Gastrocnemius medialis (tissue), 4 donors: Measurements from ENCODE around the gene SP6. TPM values are rescaled to one million over a fixed set of nuclear protein-coding genes. Genes with fewer than 3 reads are reported as not detected.

ENCODE experiments used
- ATAC-seq, 2 donors: fragments of 150-250 bp; one replicate each; pipeline ENCODE4 v1.9.1; 2016
- DNase-seq, 2 donors: peaks; one replicate each; pipeline ENCODE4 v3.0.0-alpha.2; 2019
- H3K27ac ChIP-seq, 4 donors: fragments of 200-600 bp; sonication (generic); 1 replicate in 1 of 4; 2 replicates in 3 of 4; pipeline ENCODE4 v1.5.1; 2016 to 2018; ENCODE audit warnings: mild to moderate bottlenecking in 2 of 4, moderate library complexity in 1 of 4
- H3K27me3 ChIP-seq, 3 donors: fragments of 200-600 bp; sonication (generic) in 2 of 3; 1 replicate in 1 of 3; 2 replicates in 2 of 3; pipeline versions ENCODE4 v1.5.1 to v1.6.0; 2016 to 2019; ENCODE audit warnings: mild to moderate bottlenecking in 1 of 3, moderate library complexity in 1 of 3
- H3K36me3 ChIP-seq, 2 donors: fragments of 200-600 bp; sonication (generic) in 1 of 2; one replicate each; pipeline ENCODE4 v1.5.1; 2017 to 2018
- H3K4me1 ChIP-seq, 2 donors: fragments of 200-600 bp; sonication (generic) in 1 of 2; one replicate each; pipeline ENCODE4 v1.5.1; 2016 to 2017; ENCODE audit warnings: mild to moderate bottlenecking in 2 of 2
- H3K4me3 ChIP-seq, 4 donors: fragments of 200-600 bp; sonication (generic) in 3 of 4; 1 replicate in 1 of 4; 2 replicates in 3 of 4; pipeline ENCODE4 v1.5.1; 2016 to 2019; ENCODE audit warnings: mild to moderate bottlenecking in 2 of 4
- H3K9me3 ChIP-seq, 3 donors: fragments of 200-600 bp; sonication (generic) in 2 of 3; 1 replicate in 1 of 3; 2 replicates in 2 of 3; pipeline ENCODE4 v1.5.1; 2016 to 2019
- POLR2A ChIP-seq, 2 donors: fragments of 450-650 bp; IDR thresholded peaks; one replicate each; pipeline ENCODE4 v1.6.1; 2017; ENCODE audit warnings: antibody characterized with exemption in 2 of 2, mild to moderate bottlenecking in 2 of 2, moderate library complexity in 2 of 2
- in situ Hi-C, 4 donors: fragments of 200-750 bp; cut with MboI; loops; one replicate each; pipeline versions ENCODE4 v1.15.0 to v1.8.0; 2017; ENCODE audit warnings: low sequenced_read_pairs in 4 of 4
- intact Hi-C: fragments of 100-400 bp; cut with DNase I; formaldehyde crosslinking; loops from one replicate; pipeline ENCODE4 v1.15.1; 2023; ENCODE audit warnings: low total_unique reads
- total RNA-seq, 4 donors: library from RNA; depleted of rRNA; stranded (reverse); fragments of >200 nt; gene quantifications; one replicate each; pipeline versions ENCODE4 v1.1.0 to v1.2.3, GENCODE V29; 2016
- TF ChIP-seq, protein P1 (sequence below), 5 experiments: fragments of 450-650 bp in 3 of 5; fragments of 200-600 bp in 2 of 5; sonication (generic) in 2 of 5; IDR thresholded peaks in 4 of 5; conservative IDR thresholded peaks in 1 of 5; 1 replicate in 4 of 5; 2 replicates in 1 of 5; pipeline ENCODE4 v1.5.1; 2016 to 2019; ENCODE audit warnings: antibody characterized with exemption in 5 of 5, mild to moderate bottlenecking in 3 of 5, moderate library complexity in 3 of 5

Gene SP6
- total RNA-seq, 4 donors from 2014 or later, result 0.16 TPM; not detected in 3

GRCh38 chr17:47848198-47848513 lies 2.8 kb downstream of the SP6 start:
- Histone ChIP-seq H3K9me3 (no peaks in the 10 kb centered on the region), H3K4me3 (no peak overlapping the region), H3K27me3 (peaks cover 67 to 85% (median 76%) of the 10 kb centered on the region in 3 donors), H3K4me1 (peaks cover 5 to 16% of the 10 kb centered on the region in 2 donors), H3K36me3 (no peaks in the 10 kb centered on the region), H3K27ac (no peak overlapping the region)
- in situ Hi-C loops (loop anchor here in 3 of 4 donors (10.0 to 25.0 kb wide), 3 partner anchors 107 to 289 kb away; partner anchors contain the start of gene PRR15L (in 1 of the 3)), intact Hi-C loops (loop anchor here (10.0 kb wide), 1 partner anchor 97 kb away; the partner anchor contains the start of gene PNPO)
- no peak for DNase-seq
- ATAC-seq, result no peak
- no peak for TF ChIP-seq POLR2A (IDR thresholded peaks at IDR 0.05)
- TF ChIP-seq, protein P1, sequence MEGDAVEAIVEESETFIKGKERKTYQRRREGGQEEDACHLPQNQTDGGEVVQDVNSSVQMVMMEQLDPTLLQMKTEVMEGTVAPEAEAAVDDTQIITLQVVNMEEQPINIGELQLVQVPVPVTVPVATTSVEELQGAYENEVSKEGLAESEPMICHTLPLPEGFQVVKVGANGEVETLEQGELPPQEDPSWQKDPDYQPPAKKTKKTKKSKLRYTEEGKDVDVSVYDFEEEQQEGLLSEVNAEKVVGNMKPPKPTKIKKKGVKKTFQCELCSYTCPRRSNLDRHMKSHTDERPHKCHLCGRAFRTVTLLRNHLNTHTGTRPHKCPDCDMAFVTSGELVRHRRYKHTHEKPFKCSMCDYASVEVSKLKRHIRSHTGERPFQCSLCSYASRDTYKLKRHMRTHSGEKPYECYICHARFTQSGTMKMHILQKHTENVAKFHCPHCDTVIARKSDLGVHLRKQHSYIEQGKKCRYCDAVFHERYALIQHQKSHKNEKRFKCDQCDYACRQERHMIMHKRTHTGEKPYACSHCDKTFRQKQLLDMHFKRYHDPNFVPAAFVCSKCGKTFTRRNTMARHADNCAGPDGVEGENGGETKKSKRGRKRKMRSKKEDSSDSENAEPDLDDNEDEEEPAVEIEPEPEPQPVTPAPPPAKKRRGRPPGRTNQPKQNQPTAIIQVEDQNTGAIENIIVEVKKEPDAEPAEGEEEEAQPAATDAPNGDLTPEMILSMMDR (IDR thresholded peaks at IDR 0.05 in 4 of 5, conservative IDR thresholded peaks at IDR 0.05 in 1 of 5), result no peak

GRCh38 chr17:47847341-47848197 lies 3.4 kb downstream of the SP6 start:
- ATAC-seq, result no peak
- no peak overlapping the region for H3K27ac ChIP-seq
- peaks cover 5 to 16% of the 10 kb centered on the region in 2 donors for H3K4me1 ChIP-seq
- H3K9me3 ChIP-seq, result no peaks in the 10 kb centered on the region
- H3K4me3 ChIP-seq, result no peak overlapping the region
- no peak for DNase-seq
- no peak for TF ChIP-seq POLR2A (IDR thresholded peaks at IDR 0.05)
- TF ChIP-seq, protein P1 (IDR thresholded peaks at IDR 0.05 in 4 of 5, conservative IDR thresholded peaks at IDR 0.05 in 1 of 5), result peak in 1 of 5 experiments; percentile 36
- intact Hi-C loops, result loop anchor here (10.0 kb wide), 1 partner anchor 97 kb away; the partner anchor contains the start of gene PNPO
- H3K36me3 ChIP-seq, result no peaks in the 10 kb centered on the region
- H3K27me3 ChIP-seq, result peaks cover 61 to 79% (median 70%) of the 10 kb centered on the region in 3 donors
- in situ Hi-C loops, result loop anchor here in 3 of 4 donors (10.0 to 25.0 kb wide), 3 partner anchors 107 to 290 kb away; partner anchors contain the start of gene PRR15L (in 1 of the 3)

- no peak for TF ChIP-seq POLR2A (IDR thresholded peaks at IDR 0.05)
- TF ChIP-seq, protein P1 (IDR thresholded peaks at IDR 0.05 in 4 of 5, conservative IDR thresholded peaks at IDR 0.05 in 1 of 5), result no peak
- no peak overlapping the region for H3K27ac ChIP-seq
- H3K9me3 ChIP-seq, result no peaks in the 10 kb centered on the region
- peaks cover 54 to 72% (median 62%) of the 10 kb centered on the region in 3 donors for H3K27me3 ChIP-seq
- intact Hi-C loops (loop anchor here (10.0 kb wide), 1 partner anchor 98 kb away; the partner anchor contains the start of gene PNPO), in situ Hi-C loops (loop anchor here in 3 of 4 donors (10.0 to 25.0 kb wide), 3 partner anchors 108 to 290 kb away; partner anchors contain the start of gene PRR15L (in 1 of the 3))
- peaks cover 5 to 12% of the 10 kb centered on the region in 2 donors for H3K4me1 ChIP-seq
- H3K36me3 ChIP-seq, result no peaks in the 10 kb centered on the region
- DNase-seq (no peak), ATAC-seq (no peak)
- H3K4me3 ChIP-seq, result no peak overlapping the region
Observed at GRCh38 chr17:47846716-47847340, 4.1 kb downstream of the SP6 start.

GRCh38 chr17:47845716-47846075 lies 5.3 kb downstream of the SP6 start:
- peaks cover 5 to 6% of the 10 kb centered on the region in 2 donors for H3K4me1 ChIP-seq
- no peak overlapping the region for H3K27ac ChIP-seq
- ATAC-seq (no peak), DNase-seq (no peak)
- no peaks in the 10 kb centered on the region for H3K36me3 ChIP-seq
- intact Hi-C loops, result loop anchor here (10.0 kb wide), 1 partner anchor 99 kb away; the partner anchor contains the start of gene PNPO
- H3K9me3 ChIP-seq, result no peaks in the 10 kb centered on the region
- no peak for TF ChIP-seq POLR2A (IDR thresholded peaks at IDR 0.05)
- peaks cover 42 to 60% (median 53%) of the 10 kb centered on the region in 3 donors for H3K27me3 ChIP-seq
- H3K4me3 ChIP-seq, result no peak overlapping the region
- in situ Hi-C loops, result loop anchor here in 3 of 4 donors (10.0 to 25.0 kb wide), 3 partner anchors 109 to 292 kb away; partner anchors contain the start of gene PRR15L (in 1 of the 3)
